ENCODE data around the gene TOMM20.

TOMM20 gene

GRCh38 chr1:235156265-235156664 lies 27.6 kb upstream of the TOMM20 start:
- H3K27ac Mint-ChIP-seq: no peak overlapping the region
- no peaks in the 10 kb centered on the region for H3K9me3 Mint-ChIP-seq
- no peak for TF ChIP-seq CTCF (IDR thresholded peaks at IDR 0.05)
- H3K27me3 Mint-ChIP-seq (ENCODE audit: low read depth, poor library complexity): no peaks in the 10 kb centered on the region
- no peak for DNase-seq
- H3K36me3 Mint-ChIP-seq (ENCODE audit: low read depth): peaks cover 36% of the 10 kb centered on the region
- H3K4me3 Mint-ChIP-seq: no peak overlapping the region
- peaks cover 16% of the 10 kb centered on the region for H3K4me1 Mint-ChIP-seq

- no peak for TF ChIP-seq CTCF (IDR thresholded peaks at IDR 0.05)
- no peak overlapping the region for H3K27ac Mint-ChIP-seq
- H3K27me3 Mint-ChIP-seq (ENCODE audit: low read depth, poor library complexity): no peaks in the 10 kb centered on the region
- no peak for DNase-seq
- peaks cover 76% of the 10 kb centered on the region for H3K36me3 Mint-ChIP-seq (ENCODE audit: low read depth)
- H3K4me1 Mint-ChIP-seq: no peaks in the 10 kb centered on the region
- no peak overlapping the region for H3K4me3 Mint-ChIP-seq
- no peaks in the 10 kb centered on the region for H3K9me3 Mint-ChIP-seq
These were observed 23.6 kb upstream of the TOMM20 start for GRCh38 chr1:235152235-235152634.

- Mint-ChIP-seq H3K4me1 (no peaks in the 10 kb centered on the region), H3K9me3 (no peaks in the 10 kb centered on the region), H3K27ac (no peak overlapping the region), H3K4me3 (no peak overlapping the region), H3K27me3 (ENCODE audit: low read depth, poor library complexity) (no peaks in the 10 kb centered on the region), H3K36me3 (ENCODE audit: low read depth) (peaks cover 84% of the 10 kb centered on the region)
- no peak for TF ChIP-seq CTCF (IDR thresholded peaks at IDR 0.05)
- DNase-seq: no peak
These were observed 22.4 kb upstream of the TOMM20 start for GRCh38 chr1:235151033-235151432.

GRCh38 chr1:235149824-235150223 lies 21.2 kb upstream of the TOMM20 start:
- DNase-seq: no peak
- Mint-ChIP-seq H3K4me1 (no peaks in the 10 kb centered on the region), H3K9me3 (no peaks in the 10 kb centered on the region), H3K27ac (no peak overlapping the region), H3K4me3 (no peak overlapping the region), H3K27me3 (ENCODE audit: low read depth, poor library complexity) (no peaks in the 10 kb centered on the region), H3K36me3 (ENCODE audit: low read depth) (peaks cover 93% of the 10 kb centered on the region)
- no peak for TF ChIP-seq CTCF (IDR thresholded peaks at IDR 0.05)

GRCh38 chr1:235147269-235147668 lies 18.6 kb upstream of the TOMM20 start:
- Mint-ChIP-seq H3K4me1 (no peaks in the 10 kb centered on the region), H3K27ac (no peak overlapping the region), H3K9me3 (no peaks in the 10 kb centered on the region), H3K4me3 (no peak overlapping the region), H3K27me3 (ENCODE audit: low read depth, poor library complexity) (no peaks in the 10 kb centered on the region), H3K36me3 (ENCODE audit: low read depth) (peaks cover 92% of the 10 kb centered on the region)
- DNase-seq: no peak
- TF ChIP-seq CTCF (IDR thresholded peaks at IDR 0.05): no peak

- no peak overlapping the region for H3K4me3 Mint-ChIP-seq
- peaks cover 95% of the 10 kb centered on the region for H3K36me3 Mint-ChIP-seq (ENCODE audit: low read depth)
- no peaks in the 10 kb centered on the region for H3K4me1 Mint-ChIP-seq
- TF ChIP-seq CTCF (IDR thresholded peaks at IDR 0.05): no peak
- H3K9me3 Mint-ChIP-seq: no peaks in the 10 kb centered on the region
- DNase-seq: no peak
- no peaks in the 10 kb centered on the region for H3K27me3 Mint-ChIP-seq (ENCODE audit: low read depth, poor library complexity)
- H3K27ac Mint-ChIP-seq: no peak overlapping the region
These were observed 17.0 kb upstream of the TOMM20 start for GRCh38 chr1:235145639-235146038.
